SU-DHL-6 (cell line): ENCODE results near the gene SYPL2.

Experiments used
- EZH2phosphoT487 ChIP-seq: fragments of 200-600 bp; sonication (generic), shearing (Covaris generic); conservative IDR thresholded peaks from 2 replicates; pipeline ENCODE4 v1.6.1; 2018; ENCODE audit warnings: mild to moderate bottlenecking, antibody characterized with exemption, low read length, moderate library complexity, mixed read lengths
- TF ChIP-seq, protein P1 (sequence below): fragments of 200-600 bp; sonication (generic); IDR thresholded peaks from one replicate; pipeline ENCODE4 v1.5.1; 2017; ENCODE audit warnings: antibody characterized with exemption, mild to moderate bottlenecking, low read length, moderate library complexity; ENCODE audit not compliant: insufficient read depth, poor library complexity, severe bottlenecking

GRCh38 chr1:109482242-109482641 is 15.9 kb downstream of the SYPL2 start:
- TF ChIP-seq, protein P1, sequence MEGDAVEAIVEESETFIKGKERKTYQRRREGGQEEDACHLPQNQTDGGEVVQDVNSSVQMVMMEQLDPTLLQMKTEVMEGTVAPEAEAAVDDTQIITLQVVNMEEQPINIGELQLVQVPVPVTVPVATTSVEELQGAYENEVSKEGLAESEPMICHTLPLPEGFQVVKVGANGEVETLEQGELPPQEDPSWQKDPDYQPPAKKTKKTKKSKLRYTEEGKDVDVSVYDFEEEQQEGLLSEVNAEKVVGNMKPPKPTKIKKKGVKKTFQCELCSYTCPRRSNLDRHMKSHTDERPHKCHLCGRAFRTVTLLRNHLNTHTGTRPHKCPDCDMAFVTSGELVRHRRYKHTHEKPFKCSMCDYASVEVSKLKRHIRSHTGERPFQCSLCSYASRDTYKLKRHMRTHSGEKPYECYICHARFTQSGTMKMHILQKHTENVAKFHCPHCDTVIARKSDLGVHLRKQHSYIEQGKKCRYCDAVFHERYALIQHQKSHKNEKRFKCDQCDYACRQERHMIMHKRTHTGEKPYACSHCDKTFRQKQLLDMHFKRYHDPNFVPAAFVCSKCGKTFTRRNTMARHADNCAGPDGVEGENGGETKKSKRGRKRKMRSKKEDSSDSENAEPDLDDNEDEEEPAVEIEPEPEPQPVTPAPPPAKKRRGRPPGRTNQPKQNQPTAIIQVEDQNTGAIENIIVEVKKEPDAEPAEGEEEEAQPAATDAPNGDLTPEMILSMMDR: no peak
- no peak for TF ChIP-seq EZH2phosphoT487
